GM19043 (cell line): ENCODE data around the gene PEX14.

Experiments used
- ATAC-seq: cut with Tn5 transposase; IDR thresholded peaks from one replicate; pipeline ENCODE4 v1.9.1; 2021; ENCODE audit warnings: low read depth; ENCODE audit not compliant: unreplicated experiment

PEX14 gene

DNA sequence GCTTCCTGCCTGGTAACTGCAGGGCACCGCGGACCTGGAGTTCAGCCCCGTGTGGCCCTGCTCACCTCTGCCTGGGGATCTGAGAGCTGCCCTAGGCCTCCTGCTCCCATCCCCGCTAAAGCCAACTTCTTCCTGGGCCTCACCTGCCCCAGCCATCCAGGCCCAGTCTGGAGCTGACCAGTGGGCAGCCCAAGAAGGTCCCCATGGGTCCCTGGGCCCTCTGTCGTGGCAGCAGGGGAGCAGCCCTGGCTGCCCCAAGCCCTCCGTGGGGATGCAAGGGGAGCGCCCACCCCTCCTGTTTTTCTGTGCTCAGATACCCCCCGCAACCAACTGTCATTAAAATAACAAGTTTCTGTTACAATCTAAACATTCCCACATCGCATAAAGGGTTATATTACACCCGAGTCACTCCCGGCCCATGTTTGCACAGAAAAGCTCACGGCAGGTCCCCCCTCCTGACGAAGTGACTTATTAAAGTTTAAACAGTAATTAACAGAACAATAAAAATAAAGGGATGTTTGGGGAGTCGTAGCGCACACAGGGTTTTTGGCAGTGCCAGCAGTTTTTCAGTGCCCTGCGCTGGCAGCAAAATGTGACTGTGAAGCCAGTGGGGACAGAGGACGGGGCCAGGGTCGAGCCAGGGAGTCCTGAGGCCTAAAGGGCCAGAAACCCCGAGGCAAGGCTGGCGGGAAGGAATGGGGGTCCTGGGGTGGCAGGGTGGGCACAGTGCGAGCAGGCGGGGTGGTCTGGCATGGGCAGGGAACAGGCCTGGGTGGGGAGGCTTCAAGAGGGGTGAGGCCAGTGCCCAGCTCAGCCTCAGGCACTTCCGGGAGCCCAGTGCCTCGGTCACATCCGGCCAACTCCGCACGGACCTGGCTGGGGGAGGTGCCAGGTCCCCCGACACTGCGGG, 200.2 kb downstream of the PEX14 start:
- no peak for ATAC-seq

DNA sequence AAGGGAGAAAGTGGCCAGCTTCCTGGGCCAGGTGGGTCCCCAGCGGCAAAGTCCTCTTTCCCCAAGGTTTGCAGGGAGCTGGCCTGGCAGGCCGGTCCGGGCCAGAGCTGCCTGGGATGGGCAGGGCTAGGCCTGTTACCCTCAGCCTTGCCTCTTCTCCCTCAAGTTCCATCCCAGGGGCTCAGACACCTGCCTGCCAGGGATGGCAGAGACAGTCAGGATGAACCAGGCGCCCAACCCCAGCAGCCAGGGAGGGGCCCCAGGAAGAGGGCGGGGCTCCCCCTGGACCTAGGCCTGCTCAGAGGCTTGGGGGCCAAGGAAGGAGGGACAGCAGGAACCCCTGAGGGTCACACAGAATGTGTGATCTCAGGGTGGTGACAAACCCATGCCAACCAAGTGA, 201.1 kb downstream of the PEX14 start:
- ATAC-seq = no peak

DNA sequence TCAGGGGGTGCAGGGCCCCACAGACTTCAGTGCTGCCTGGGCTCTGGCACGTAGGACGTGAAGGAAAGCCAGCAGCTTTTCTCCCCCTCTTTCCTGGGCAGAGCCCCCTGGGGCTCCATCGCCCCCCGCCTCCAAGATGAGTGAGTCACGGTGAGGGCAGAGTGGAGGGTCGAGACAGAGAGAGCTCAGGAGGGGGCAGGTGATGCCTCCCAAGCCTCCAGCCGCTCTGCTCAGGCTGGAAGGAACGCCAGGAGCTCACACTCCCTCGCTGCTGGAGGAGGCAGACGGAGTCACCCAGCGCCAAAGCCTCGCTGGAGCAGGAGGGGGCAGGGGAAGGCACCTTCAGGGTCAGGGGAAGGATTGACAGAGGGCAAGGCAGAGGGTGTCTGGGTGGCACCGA, 202.2 kb downstream of the PEX14 start:
- ATAC-seq = no peak

DNA sequence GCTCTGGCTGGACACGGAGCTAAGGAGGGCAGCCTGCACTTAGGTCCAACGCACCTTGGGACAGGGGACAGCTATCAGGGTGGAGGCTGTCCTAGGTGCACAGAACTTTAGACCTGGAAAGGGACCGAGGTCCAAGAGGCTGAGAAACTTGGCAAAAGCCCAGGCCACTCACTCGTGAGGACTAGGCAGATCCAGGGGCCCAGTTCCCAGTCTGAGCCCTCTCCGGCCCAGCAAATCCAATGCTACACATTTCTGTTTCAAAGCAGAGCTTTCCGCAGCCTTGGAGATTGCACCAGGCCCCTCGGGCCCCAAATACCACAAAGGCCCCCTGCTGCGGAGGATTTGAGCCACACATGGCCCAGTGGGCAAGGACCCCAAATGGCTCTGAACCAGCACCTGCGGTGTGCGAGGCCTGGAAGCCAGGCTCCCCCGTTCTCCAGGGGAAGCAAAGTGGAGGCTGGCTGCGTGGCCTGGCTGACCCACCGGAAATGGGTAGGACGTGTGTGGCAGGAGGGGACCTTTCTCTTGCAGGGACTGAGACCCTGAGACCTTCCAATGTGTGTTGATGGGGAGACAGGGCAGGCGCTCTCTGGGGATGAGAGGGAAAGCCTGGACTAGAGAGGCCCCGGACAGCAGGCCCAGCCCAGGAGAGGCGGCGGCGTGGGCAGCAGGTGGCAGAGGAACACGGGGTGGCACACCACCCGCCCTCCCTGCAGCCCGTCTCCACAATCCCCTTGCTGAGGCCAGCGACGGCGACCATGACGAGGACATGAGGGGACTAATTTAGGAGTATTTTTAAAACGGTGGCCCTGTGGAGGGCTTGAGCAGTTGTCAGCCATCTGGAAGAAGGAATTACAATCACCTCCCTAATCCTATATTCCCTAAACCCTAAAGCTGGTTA, 203.0 kb downstream of the PEX14 start:
- no peak for ATAC-seq

DNA sequence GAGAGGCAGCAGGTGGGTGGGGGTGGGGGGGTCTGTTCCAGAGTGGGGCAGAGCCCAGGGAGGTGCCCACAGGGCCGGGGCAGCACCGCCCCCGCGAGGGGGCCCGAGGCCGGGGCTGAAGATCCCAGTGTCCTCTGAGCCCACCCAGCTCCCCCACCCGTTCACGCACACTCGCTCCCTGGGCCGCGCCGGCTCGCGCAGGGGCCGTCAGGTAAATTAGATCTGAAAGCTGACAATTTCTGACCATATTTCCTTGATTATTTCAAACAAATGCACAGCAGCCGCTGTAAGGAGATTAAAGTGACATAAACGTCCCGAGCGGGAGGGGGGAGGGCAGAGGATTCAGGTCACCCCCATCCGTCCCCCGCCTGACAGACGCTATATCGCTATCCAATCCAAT, 203.7 kb downstream of the PEX14 start:
- ATAC-seq = no peak

DNA sequence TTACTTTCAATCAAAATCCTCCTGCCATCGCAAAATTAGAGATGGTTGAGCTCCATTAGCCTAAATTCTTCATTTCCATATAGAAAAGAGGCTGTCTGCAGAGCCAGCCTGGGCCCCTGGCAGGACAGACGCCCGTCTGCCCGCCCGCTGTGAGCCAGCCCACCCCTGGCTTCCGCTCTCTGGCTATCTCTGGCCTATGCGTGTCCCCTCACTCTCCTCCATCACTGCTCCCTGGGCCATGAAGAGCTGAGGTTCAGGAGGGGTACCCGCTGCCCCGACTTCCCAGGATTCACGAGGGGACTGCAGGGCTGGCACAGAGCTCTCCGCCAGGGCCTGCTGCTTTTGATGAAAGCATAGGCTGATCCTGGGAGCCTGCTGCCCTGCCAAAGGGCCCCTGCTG, 204.1 kb downstream of the PEX14 start:
- no peak for ATAC-seq

DNA sequence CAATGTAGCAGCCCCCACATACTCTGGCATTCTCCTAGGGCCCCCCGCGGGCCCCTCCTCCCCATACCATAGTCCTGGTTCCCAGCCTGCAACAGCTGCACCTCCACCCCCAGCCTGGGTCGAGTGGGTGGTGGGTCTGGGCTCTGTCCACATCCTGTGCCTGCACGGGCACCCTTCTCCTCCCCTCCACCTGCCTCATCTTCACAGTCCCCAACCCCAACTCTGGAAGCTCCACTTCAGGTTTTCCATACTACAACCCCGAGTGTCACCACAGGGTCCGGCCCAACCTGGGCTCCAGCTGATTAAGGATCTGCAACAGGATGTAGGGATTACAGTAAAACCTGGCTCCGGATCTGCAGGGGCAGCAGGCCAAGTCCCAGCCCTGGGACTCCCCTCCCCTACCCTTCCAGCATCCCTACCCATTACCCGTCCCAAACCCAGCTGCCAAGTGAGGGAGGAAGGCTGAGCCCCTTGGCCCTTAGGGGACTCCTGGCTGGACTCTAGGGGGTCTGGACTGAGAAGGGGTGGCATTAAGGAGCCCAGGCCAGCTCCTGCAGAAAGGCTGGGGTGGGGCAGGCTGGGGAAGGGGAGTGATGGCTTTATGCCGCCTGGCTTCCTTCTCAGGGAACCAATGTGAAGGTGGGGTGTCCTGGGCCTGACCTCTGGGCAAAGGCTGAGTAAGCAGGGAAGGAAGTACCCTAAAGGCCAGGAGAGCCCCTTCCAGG, 204.9 kb downstream of the PEX14 start:
- no peak for ATAC-seq
